Endothelial cell of umbilical vein (primary cell): ENCODE data around the gene ELOVL2. TPM values are rescaled to one million over a fixed set of nuclear protein-coding genes. Genes with fewer than 3 reads are reported as not detected.

Experiments
- BruUV-seq: library from RNA; stranded (reverse); fragments of 400-500 nt; replicated peaks from 2 replicates; lab custom pipeline; 2021; lab: Mats Ljungman, UMichigan
- CTCF ChIA-PET: fragments of 300-600, 350-600 bp; sonication (Branson Sonifier 250); formaldehyde crosslinking; loops from one replicate; lab custom pipeline; 2021; ENCODE audit warnings: antibody characterized with exemption, inconsistent platforms; lab: Charles Lee
- POLR2A ChIA-PET: fragments of 300-600, 350-600 bp; sonication (Branson Sonifier 250); formaldehyde crosslinking; loops from one replicate; lab custom pipeline; 2021; ENCODE audit warnings: antibody characterized with exemption, inconsistent platforms; lab: Charles Lee
- DNase-seq: peaks from one replicate; pipeline ENCODE4 v3.0.0-alpha.2; 2011; ENCODE audit warnings: low read depth, low spot score
- FAIRE-seq: peaks from 2 replicates; lab custom pipeline; 2011; peaks lifted over from hg19 to GRCh38; lab: Jason Lieb, UNC
- H2AFZ ChIP-seq: 2 replicates; pipeline ENCODE4 v1.6.0; 2012; ENCODE audit warnings: low read depth, low read length, control low read depth, inconsistent platforms
- H3K27ac ChIP-seq: 2 replicates; pipeline ENCODE4 v1.5.1; 2011; ENCODE audit warnings: low read depth, mild to moderate bottlenecking, control low read depth, low read length, moderate library complexity; ENCODE audit not compliant: insufficient read depth
- H3K27me3 ChIP-seq, 2 experiments: 2 replicates each; pipeline versions ENCODE4 v1.6.0 to v1.6.1; 2011; ENCODE audit warnings: low read length in 2 of 2, mixed read lengths in 1 of 2; ENCODE audit not compliant: control insufficient read depth in 2 of 2, insufficient read depth in 2 of 2
- H3K36me3 ChIP-seq, 2 experiments: 2 replicates in 1 of 2; 3 replicates in 1 of 2; pipeline ENCODE4 v1.5.1; 2011; ENCODE audit warnings: low read length in 2 of 2, mild to moderate bottlenecking in 1 of 2, moderate library complexity in 1 of 2; ENCODE audit not compliant: control insufficient read depth in 2 of 2, insufficient read depth in 2 of 2; ENCODE audit errors: extremely low read depth in 1 of 2
- H3K4me1 ChIP-seq: 3 replicates; pipeline ENCODE4 v1.5.1; 2011; ENCODE audit warnings: mild to moderate bottlenecking, low read length; ENCODE audit not compliant: control insufficient read depth, insufficient read depth; ENCODE audit errors: extremely low read depth
- H3K4me2 ChIP-seq: 2 replicates; pipeline ENCODE4 v1.6.1; 2011; ENCODE audit warnings: low read length, control low read depth, mixed read lengths; ENCODE audit not compliant: insufficient read depth
- H3K4me3 ChIP-seq, 3 experiments: fragments of 200-600 bp in 1 of 3; sonication (generic), shearing (Covaris generic) in 1 of 3; replicated peaks in 1 of 3; 2 replicates each; pipeline ENCODE4 v1.5.1; 2011 to 2016; ENCODE audit warnings: control low read depth in 3 of 3, low read length in 3 of 3, mild to moderate bottlenecking in 2 of 3, inconsistent platforms in 1 of 3, low read depth in 1 of 3, moderate library complexity in 1 of 3; ENCODE audit not compliant: insufficient read depth in 1 of 3
- H3K79me2 ChIP-seq: 2 replicates; pipeline ENCODE4 v1.6.0; 2012; ENCODE audit warnings: low read length, inconsistent platforms; ENCODE audit not compliant: control insufficient read depth, insufficient read depth
- H3K9ac ChIP-seq: replicated peaks from 2 replicates; pipeline ENCODE3; 2011; ENCODE audit warnings: low read length, control low read depth; ENCODE audit not compliant: insufficient read depth; ENCODE audit errors: extremely low read depth
- H3K9me1 ChIP-seq: replicated peaks from 3 replicates; pipeline ENCODE4 v1.6.0; 2011; ENCODE audit warnings: mild to moderate bottlenecking, low read length; ENCODE audit not compliant: control insufficient read depth, insufficient read depth; ENCODE audit errors: extremely low read depth
- H3K9me3 ChIP-seq: replicated peaks from 2 replicates; pipeline ENCODE4 v1.5.1; 2012; ENCODE audit warnings: low read length, inconsistent platforms; ENCODE audit not compliant: control insufficient read depth, insufficient read depth
- H4K20me1 ChIP-seq: replicated peaks from 2 replicates; pipeline ENCODE3; 2011; ENCODE audit warnings: mild to moderate bottlenecking, low read length; ENCODE audit not compliant: control insufficient read depth, insufficient read depth; ENCODE audit errors: extremely low read depth
- EZH2 ChIP-seq: IDR thresholded peaks from 2 replicates; pipeline ENCODE4 v1.6.1; 2012; ENCODE audit warnings: borderline replicate concordance, low read depth, mild to moderate bottlenecking, moderate library complexity, low read length, inconsistent platforms; ENCODE audit not compliant: severe bottlenecking
- FOS ChIP-seq: IDR thresholded peaks from 2 replicates; pipeline ENCODE4 v1.6.1; 2011; ENCODE audit warnings: mild to moderate bottlenecking, low read length, moderate library complexity, borderline replicate concordance; ENCODE audit not compliant: insufficient read depth
- GATA2 ChIP-seq: IDR thresholded peaks from 2 replicates; pipeline ENCODE4 v1.7.0; 2011; ENCODE audit warnings: low read depth, mild to moderate bottlenecking, moderate library complexity, mixed read lengths, low read length; ENCODE audit not compliant: insufficient read length, insufficient read depth
- JUN ChIP-seq: IDR thresholded peaks from 2 replicates; pipeline ENCODE4 v1.6.1; 2011; ENCODE audit warnings: borderline replicate concordance, low read depth; ENCODE audit not compliant: insufficient read length, insufficient read depth
- MAX ChIP-seq: IDR thresholded peaks from 2 replicates; pipeline ENCODE4 v1.6.1; 2011; ENCODE audit not compliant: insufficient read depth, insufficient read length
- MYC ChIP-seq: IDR thresholded peaks from one replicate; pipeline ENCODE4 v1.6.1; 2011; ENCODE audit warnings: mild to moderate bottlenecking, low read depth, low read length
- POLR2A ChIP-seq: IDR thresholded peaks from 2 replicates; pipeline ENCODE4 v1.6.1; 2012; ENCODE audit warnings: low read depth, mild to moderate bottlenecking, control low read depth, low read length
- POLR2AphosphoS5 ChIP-seq: IDR thresholded peaks from 2 replicates; pipeline ENCODE4 v1.6.1; 2012; ENCODE audit warnings: low read depth, mild to moderate bottlenecking, control low read depth, low read length, moderate library complexity; ENCODE audit not compliant: insufficient read depth
- dilution Hi-C: fragments of 300-500 bp; cut with MboI; formaldehyde crosslinking; loops from one replicate; pipeline ENCODE4 v1.15.0; 2019; ENCODE audit warnings: low sequenced_read_pairs; ENCODE audit not compliant: extremely low pct_ligation_motif_present
- intact Hi-C: fragments of 100-400 bp; cut with micrococcal nuclease; formaldehyde crosslinking; loops from one replicate; pipeline ENCODE4 v1.10.0; 2022
- polyA plus RNA-seq, 4 experiments: library from polyadenylated mRNA; depleted of rRNA in 3 of 4; stranded (reverse) in 3 of 4; unstranded in 1 of 4; fragments of >200 nt; gene quantifications; 2 replicates each; pipeline versions ENCODE4 v1.2.1 to v1.2.3, GENCODE V29; 2011 to 2012; ENCODE audit warnings: missing spikeins in 1 of 4
- total RNA-seq: library from RNA; stranded (reverse); gene quantifications from 2 replicates; pipeline ENCODE4 v1.2.3, GENCODE V29; 2021
- TF ChIP-seq, protein P1 (sequence below), 2 donors: IDR thresholded peaks; 1 replicate in 1 of 2; 2 replicates in 1 of 2; pipeline ENCODE4 v1.5.1; 2011; ENCODE audit warnings: low read length in 2 of 2, mild to moderate bottlenecking in 2 of 2, moderate library complexity in 2 of 2, control low read depth in 1 of 2, inconsistent platforms in 1 of 2, low read depth in 1 of 2; ENCODE audit not compliant: insufficient read depth in 1 of 2; ENCODE audit errors: extremely low read depth in 1 of 2

The ELOVL2 gene
- total and polyA plus RNA-seq, 2 donors (not counting 3 experiments of a cell fraction or from before 2014, with no cell fraction given) = not detected

- no peak overlapping the region for H3K4me3 ChIP-seq
- no peak for DNase-seq
- TF ChIP-seq FOS (no peak), EZH2 (no peak), POLR2AphosphoS5 (no peak), MAX (no peak), JUN (no peak), MYC (no peak), GATA2 (no peak), POLR2A (no peak)
- TF ChIP-seq, protein P1, sequence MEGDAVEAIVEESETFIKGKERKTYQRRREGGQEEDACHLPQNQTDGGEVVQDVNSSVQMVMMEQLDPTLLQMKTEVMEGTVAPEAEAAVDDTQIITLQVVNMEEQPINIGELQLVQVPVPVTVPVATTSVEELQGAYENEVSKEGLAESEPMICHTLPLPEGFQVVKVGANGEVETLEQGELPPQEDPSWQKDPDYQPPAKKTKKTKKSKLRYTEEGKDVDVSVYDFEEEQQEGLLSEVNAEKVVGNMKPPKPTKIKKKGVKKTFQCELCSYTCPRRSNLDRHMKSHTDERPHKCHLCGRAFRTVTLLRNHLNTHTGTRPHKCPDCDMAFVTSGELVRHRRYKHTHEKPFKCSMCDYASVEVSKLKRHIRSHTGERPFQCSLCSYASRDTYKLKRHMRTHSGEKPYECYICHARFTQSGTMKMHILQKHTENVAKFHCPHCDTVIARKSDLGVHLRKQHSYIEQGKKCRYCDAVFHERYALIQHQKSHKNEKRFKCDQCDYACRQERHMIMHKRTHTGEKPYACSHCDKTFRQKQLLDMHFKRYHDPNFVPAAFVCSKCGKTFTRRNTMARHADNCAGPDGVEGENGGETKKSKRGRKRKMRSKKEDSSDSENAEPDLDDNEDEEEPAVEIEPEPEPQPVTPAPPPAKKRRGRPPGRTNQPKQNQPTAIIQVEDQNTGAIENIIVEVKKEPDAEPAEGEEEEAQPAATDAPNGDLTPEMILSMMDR (IDR thresholded peaks at IDR 0.05; ENCODE audit: extremely low read depth in 1 of 2, insufficient read depth in 1 of 2, low read depth in 1 of 2, low read length in 2 of 2) = no peak
- CTCF ChIA-PET = no interaction called here
- H4K20me1 ChIP-seq = no peaks in the 10 kb centered on the region
- H3K36me3 ChIP-seq = no peaks in the 10 kb centered on the region
- peaks cover 8% of the 10 kb centered on the region for H3K4me1 ChIP-seq
- no peaks in the 10 kb centered on the region for H3K9me1 ChIP-seq
- BruUV-seq = no TSS peak
- H3K9me3 ChIP-seq = no peaks in the 10 kb centered on the region
- no peak for FAIRE-seq
- peaks cover 4 to 7% of the 10 kb centered on the region in 2 experiments for H3K27me3 ChIP-seq
- intact Hi-C loops = no loop called here
- no peak overlapping the region for H3K9ac ChIP-seq
- H3K79me2 ChIP-seq = no peaks in the 10 kb centered on the region
- no peak overlapping the region for H3K27ac ChIP-seq
- dilution Hi-C loops = no loop called here
- POLR2A ChIA-PET = no interaction called here
- no peak overlapping the region for H3K4me2 ChIP-seq
- no peak overlapping the region for H2AFZ ChIP-seq
These were observed 31.8 kb downstream of the ELOVL2 start for GRCh38 chr6:11012295-11012754.
